AG04450 (cell line): ENCODE measurements around the gene FRMD4A. TPM values are rescaled to one million over a fixed set of nuclear protein-coding genes. Genes with fewer than 3 reads are reported as not detected.

Experiments used
- CTCF ChIA-PET: fragments of 300-600, 350-600 bp; formaldehyde crosslinking; extraction: SDS; loops from one replicate; lab custom pipeline; 2022; ENCODE audit warnings: antibody characterized with exemption, inconsistent platforms; lab: Charles Lee
- POLR2A ChIA-PET: fragments of 350-600 bp; formaldehyde crosslinking; extraction: SDS; loops from one replicate; lab custom pipeline; 2021; ENCODE audit warnings: antibody characterized with exemption, inconsistent platforms; lab: Yijun Ruan, JAX
- DNase-seq: peaks from one replicate; pipeline ENCODE4 v3.0.0-alpha.2; 2011; ENCODE audit warnings: low read depth, low spot score
- H3K27ac ChIP-seq: one replicate; pipeline ENCODE4 v1.5.1; 2012; ENCODE audit warnings: low read depth, low read length, control low read depth
- H3K27me3 ChIP-seq: one replicate; pipeline ENCODE4 v1.6.0; 2012; ENCODE audit warnings: low read length; ENCODE audit not compliant: control insufficient read depth, insufficient read depth
- H3K4me3 ChIP-seq: 2 replicates; pipeline ENCODE4 v1.5.1; 2011; ENCODE audit warnings: mild to moderate bottlenecking, low read depth, low read length, control low read depth
- H3K9me3 ChIP-seq: 2 replicates; pipeline ENCODE4 v1.5.1; 2012; ENCODE audit warnings: low read length; ENCODE audit not compliant: control insufficient read depth, insufficient read depth
- CTCF ChIP-seq: IDR thresholded peaks from 2 replicates; pipeline ENCODE4 v1.5.1; 2011; ENCODE audit warnings: low read depth, low read length, control low read depth, inconsistent platforms
- polyA plus RNA-seq: library from polyadenylated mRNA; depleted of rRNA; stranded (reverse); fragments of >200 nt; gene quantifications from 2 replicates; pipeline ENCODE4 v1.2.3, GENCODE V29; 2011

FRMD4A gene
- polyA plus RNA-seq, 1 experiment: 45.7 TPM

GRCh38 chr10:13643016-13643415, 687.7 kb downstream of the FRMD4A start:
- Histone ChIP-seq H3K27ac (no peak overlapping the region), H3K27me3 (no peaks in the 10 kb centered on the region), H3K9me3 (peaks cover 11% of the 10 kb centered on the region; the same call in 1 of the 2 replicates), H3K4me3 (no peak overlapping the region)
- DNase-seq: no peak
- ChIA-PET CTCF (interaction anchor here (1.5 kb wide), 1 partner anchor 17 kb away, joined by 4 read pairs; no protein-coding TSS in a partner anchor), POLR2A (no interaction called here)
- TF ChIP-seq CTCF: no peak

GRCh38 chr10:13642293-13642692, 688.4 kb downstream of the FRMD4A start:
- POLR2A ChIA-PET: no interaction called here
- Histone ChIP-seq H3K9me3 (peaks cover 11% of the 10 kb centered on the region; the same call in 1 of the 2 replicates), H3K27ac (no peak overlapping the region), H3K27me3 (no peaks in the 10 kb centered on the region), H3K4me3 (no peak overlapping the region)
- CTCF ChIA-PET: interaction anchor here (1.5 kb wide), 1 partner anchor 18 kb away, joined by 4 read pairs; no protein-coding TSS in a partner anchor
- TF ChIP-seq CTCF: no peak
- DNase-seq: no peak

GRCh38 chr10:13637894-13638293, 692.8 kb downstream of the FRMD4A start:
- H3K27me3 ChIP-seq: no peaks in the 10 kb centered on the region
- ChIA-PET POLR2A (no interaction called here), CTCF (interaction anchor here (0.9 to 1.1 kb wide), 2 partner anchors 22 to 25 kb away, joined by 3 to 5 read pairs; no protein-coding TSS in a partner anchor)
- H3K27ac ChIP-seq: no peak overlapping the region
- peaks cover 8% of the 10 kb centered on the region; the same call in 1 of the 2 replicates for H3K9me3 ChIP-seq
- H3K4me3 ChIP-seq: no peak overlapping the region
- no peak for DNase-seq
- no peak for TF ChIP-seq CTCF

GRCh38 chr10:13637303-13637856, 693.3 kb downstream of the FRMD4A start:
- Histone ChIP-seq H3K4me3 (no peak overlapping the region), H3K27ac (no peak overlapping the region), H3K27me3 (no peaks in the 10 kb centered on the region), H3K9me3 (peaks cover 3% of the 10 kb centered on the region; the same call in 1 of the 2 replicates)
- POLR2A ChIA-PET: no interaction called here
- CTCF ChIA-PET: interaction anchor here (0.9 to 1.1 kb wide), 2 partner anchors 22 to 24 kb away, joined by 3 to 5 read pairs; no protein-coding TSS in a partner anchor
- no peak for TF ChIP-seq CTCF
- no peak for DNase-seq

- ChIA-PET CTCF (interaction anchor here (1.6 kb wide), 1 partner anchor 24 kb away, joined by 7 read pairs; no protein-coding TSS in a partner anchor), POLR2A (no interaction called here)
- H3K9me3 ChIP-seq: no peaks in the 10 kb centered on the region
- TF ChIP-seq CTCF: no peak
- DNase-seq: no peak
- H3K4me3 ChIP-seq: no peak overlapping the region
- H3K27ac ChIP-seq: no peak overlapping the region
- no peaks in the 10 kb centered on the region for H3K27me3 ChIP-seq
These were observed 693.9 kb downstream of the FRMD4A start for GRCh38 chr10:13636776-13637175.
